GM12878 (cell line): Measurements from ENCODE around the gene BCKDK. TPM values are rescaled to one million over a fixed set of nuclear protein-coding genes. Genes with fewer than 3 reads are reported as not detected.

Source experiments
- ATAC-seq: fragments of 200-7000 bp; cut with Tn5 transposase; 3 replicates; pipeline ENCODE4 v1.9.1; 2020; ENCODE audit warnings: mild to moderate bottlenecking, moderate library complexity
- BruUV-seq: library from RNA; stranded (reverse); fragments of 400-500 nt; replicated peaks from 2 replicates; lab custom pipeline; 2021; lab: Mats Ljungman, UMichigan
- CTCF ChIA-PET: fragments of 300-600 bp; sonication (Branson Sonifier 250); formaldehyde crosslinking; extraction: SDS; loops from one replicate; lab custom pipeline; 2021; ENCODE audit warnings: inconsistent platforms; lab: Yijun Ruan, JAX
- POLR2A ChIA-PET: fragments of 350-600 bp; formaldehyde crosslinking; extraction: SDS; loops from one replicate; lab custom pipeline; 2021; ENCODE audit warnings: inconsistent platforms; lab: Charles Lee
- RAD21 ChIA-PET: fragments of 300-600 bp; sonication (Branson Sonifier 250); formaldehyde crosslinking; loops from one replicate; lab custom pipeline; 2023; ENCODE audit warnings: antibody characterized with exemption; ENCODE audit not compliant: unreplicated experiment; lab: Charles Lee
- SMC1A ChIA-PET: fragments of 300-600 bp; sonication (Branson Sonifier 250); formaldehyde crosslinking; loops from one replicate; lab custom pipeline; 2023; ENCODE audit not compliant: unreplicated experiment, uncharacterized antibody; lab: Charles Lee
- DNase-seq: peaks from one replicate; pipeline ENCODE4 v3.0.0-alpha.2; 2011; ENCODE audit warnings: low read depth, low spot score
- FAIRE-seq: peaks from 3 replicates; lab custom pipeline; 2011; peaks lifted over from hg19 to GRCh38; lab: Jason Lieb, UNC
- H2AFZ ChIP-seq: 2 replicates; pipeline ENCODE4 v1.6.0; 2011; ENCODE audit warnings: low read depth, low read length, control low read depth; ENCODE audit not compliant: control insufficient read depth
- H3K27ac ChIP-seq: 2 replicates; pipeline ENCODE4 v1.5.1; 2011; ENCODE audit warnings: control low read depth; ENCODE audit not compliant: control insufficient read depth, insufficient read depth
- H3K27me3 ChIP-seq, 2 experiments: replicated peaks in 1 of 2; 2 replicates each; pipeline versions ENCODE4 v1.6.0 to v1.6.1; 2011; ENCODE audit warnings: low read length in 1 of 2; ENCODE audit not compliant: control insufficient read depth in 2 of 2, insufficient read depth in 2 of 2
- H3K36me3 ChIP-seq, 2 experiments: 2 replicates each; pipeline ENCODE4 v1.5.1; 2011; ENCODE audit warnings: low read length in 1 of 2; ENCODE audit not compliant: control insufficient read depth in 2 of 2, insufficient read depth in 2 of 2
- H3K4me1 ChIP-seq: 2 replicates; pipeline ENCODE4 v1.6.1; 2011; ENCODE audit warnings: mild to moderate bottlenecking, low read length, moderate library complexity, mixed read lengths; ENCODE audit not compliant: control insufficient read depth, insufficient read depth
- H3K4me2 ChIP-seq: 2 replicates; pipeline ENCODE4 v1.6.0; 2011; ENCODE audit warnings: control low read depth; ENCODE audit not compliant: control insufficient read depth, insufficient read depth
- H3K4me3 ChIP-seq: fragments of 200-600 bp; sonication (generic); 2 replicates; pipeline ENCODE4 v1.5.1; 2016
- H3K79me2 ChIP-seq: 2 replicates; pipeline ENCODE4 v1.6.0; 2011; ENCODE audit warnings: low read length; ENCODE audit not compliant: control insufficient read depth, insufficient read depth
- H3K9ac ChIP-seq: 2 replicates; pipeline ENCODE4 v1.8.0; 2011; ENCODE audit warnings: low read length, control low read depth, mixed read lengths; ENCODE audit not compliant: control insufficient read depth, insufficient read depth
- H3K9me3 ChIP-seq: replicated peaks from 3 replicates; pipeline ENCODE4 v1.5.1; 2011; ENCODE audit warnings: mild to moderate bottlenecking, low read length; ENCODE audit not compliant: control insufficient read depth, insufficient read depth
- H4K20me1 ChIP-seq: 2 replicates; pipeline ENCODE4 v1.6.0; 2011; ENCODE audit not compliant: control insufficient read depth, insufficient read depth
- ATF7 ChIP-seq: fragments of 450-650 bp; IDR thresholded peaks from 2 replicates; pipeline ENCODE4 v1.6.1; 2016; ENCODE audit warnings: low read depth, mild to moderate bottlenecking
- ESRRA ChIP-seq: IDR thresholded peaks from 2 replicates; pipeline ENCODE4 v1.6.1; 2012; ENCODE audit warnings: mild to moderate bottlenecking, low read length, improper control_type of control experiment
- ETV6 ChIP-seq, 2 experiments: fragments of 450-650 bp in 1 of 2; IDR thresholded peaks in 1 of 2; conservative IDR thresholded peaks in 1 of 2; 2 replicates each; pipeline ENCODE4 v1.6.1; 2014; ENCODE audit warnings: antibody characterized with exemption in 1 of 2, borderline replicate concordance in 1 of 2, low read depth in 1 of 2, mild to moderate bottlenecking in 1 of 2, moderate library complexity in 1 of 2
- IKZF2 ChIP-seq, 2 experiments: fragments of 450-650 bp; IDR thresholded peaks; 2 replicates each; pipeline ENCODE4 v1.6.1; 2017; ENCODE audit warnings: mild to moderate bottlenecking in 2 of 2, moderate library complexity in 2 of 2
- KLF5 ChIP-seq: fragments of 450-650 bp; IDR thresholded peaks from 2 replicates; pipeline ENCODE4 v1.6.1; 2014; ENCODE audit warnings: mild to moderate bottlenecking; ENCODE audit not compliant: partially characterized antibody
- MEF2B ChIP-seq: fragments of 450-650 bp; IDR thresholded peaks from 2 replicates; pipeline ENCODE4 v1.6.1; 2018; ENCODE audit warnings: mild to moderate bottlenecking, moderate library complexity; ENCODE audit not compliant: partially characterized antibody, poor library complexity, severe bottlenecking
- NBN ChIP-seq: fragments of 450-650 bp; IDR thresholded peaks from 2 replicates; pipeline ENCODE4 v1.6.1; 2016
- NFIC ChIP-seq: IDR thresholded peaks from 2 replicates; pipeline ENCODE4 v1.6.1; 2012; ENCODE audit warnings: low read depth, mild to moderate bottlenecking, inconsistent platforms, low read length, moderate library complexity
- POLR2AphosphoS2 ChIP-seq: IDR thresholded peaks from 2 replicates; pipeline ENCODE4 v1.6.1; 2011; ENCODE audit warnings: low read depth, mild to moderate bottlenecking, low read length, improper control_type of control experiment, moderate library complexity
- POLR2AphosphoS5 ChIP-seq: IDR thresholded peaks from 2 replicates; pipeline ENCODE4 v1.6.1; 2011; ENCODE audit warnings: mild to moderate bottlenecking, low read length, inconsistent platforms
- SREBF1 ChIP-seq: IDR thresholded peaks from 2 replicates; pipeline ENCODE4 v1.6.1; 2012; ENCODE audit warnings: mild to moderate bottlenecking, low read length
- TAF1 ChIP-seq: IDR thresholded peaks from 2 replicates; pipeline ENCODE4 v1.6.1; 2011; ENCODE audit warnings: mild to moderate bottlenecking, low read depth, low read length, borderline replicate concordance
- TCF12 ChIP-seq: IDR thresholded peaks from 2 replicates; pipeline ENCODE4 v1.6.1; 2011; ENCODE audit warnings: low read depth, mild to moderate bottlenecking, low read length
- WGBS: methylation state at CpG from one replicate; pipeline ENCODE4 v1.1.6; 2016; ENCODE audit warnings: low lambda C conversion rate; ENCODE audit not compliant: insufficient replicate concordance, insufficient coverage; ENCODE audit errors: missing lambda C conversion rate; 5-methylcytosine and 5-hydroxymethylcytosine counted together
- in situ Hi-C: fragments of 300-500 bp; cut with MboI; formaldehyde crosslinking; loops from 9 replicates; pipeline ENCODE4 v1.14.3; 2018; ENCODE audit warnings: mixed read lengths
- intact Hi-C: fragments of 100-400 bp; cut with micrococcal nuclease; formaldehyde crosslinking; loops from one replicate; pipeline ENCODE4 v1.14.2; 2022; ENCODE audit not compliant: unreplicated experiment
- polyA plus RNA-seq, 11 experiments: library from polyadenylated mRNA; depleted of rRNA in 4 of 11; unstranded in 6 of 11; stranded (reverse) in 5 of 11; fragments of >200 nt; fragmentation: Nextera tagmentation in 4 of 11; fragmentation: Illumina TruSeq in 1 of 11; extraction: Ambion mirVana in 4 of 11; extraction: Trizol in 1 of 11; gene quantifications; 1 replicate in 1 of 11; 2 replicates in 10 of 11; pipeline versions ENCODE4 v1.2.1 to v1.2.3, GENCODE V29; 2011 to 2016; ENCODE audit warnings: inconsistent platforms in 2 of 11, missing spikeins in 2 of 11, low read depth in 1 of 11
- total RNA-seq, 4 experiments: library from RNA; depleted of rRNA in 3 of 4; stranded (reverse); fragments of >200 nt in 3 of 4; fragmentation: Illumina TruSeq in 1 of 4; extraction: Trizol in 1 of 4; gene quantifications; 2 replicates each; pipeline versions ENCODE4 v1.2.1 to v1.2.3, GENCODE V29; 2013 to 2021
- TF ChIP-seq, protein P1 (sequence below): fragments of 450-650 bp; IDR thresholded peaks from 2 replicates; pipeline ENCODE4 v1.6.1; 2018; ENCODE audit warnings: mild to moderate bottlenecking, low read depth, moderate library complexity; ENCODE audit not compliant: partially characterized antibody
- TF ChIP-seq, protein P2 (sequence below): IDR thresholded peaks from 2 replicates; pipeline ENCODE4 v1.6.1; 2011; ENCODE audit warnings: mild to moderate bottlenecking, low read depth, low read length, moderate library complexity; ENCODE audit not compliant: insufficient replicate concordance

BCKDK gene
- total and polyA plus RNA-seq, 10 of the 15 experiments (the other 5 are each of a cell fraction or from before 2014, with no cell fraction given): 0.68 to 56.6 (median 32.8) TPM

DNA sequence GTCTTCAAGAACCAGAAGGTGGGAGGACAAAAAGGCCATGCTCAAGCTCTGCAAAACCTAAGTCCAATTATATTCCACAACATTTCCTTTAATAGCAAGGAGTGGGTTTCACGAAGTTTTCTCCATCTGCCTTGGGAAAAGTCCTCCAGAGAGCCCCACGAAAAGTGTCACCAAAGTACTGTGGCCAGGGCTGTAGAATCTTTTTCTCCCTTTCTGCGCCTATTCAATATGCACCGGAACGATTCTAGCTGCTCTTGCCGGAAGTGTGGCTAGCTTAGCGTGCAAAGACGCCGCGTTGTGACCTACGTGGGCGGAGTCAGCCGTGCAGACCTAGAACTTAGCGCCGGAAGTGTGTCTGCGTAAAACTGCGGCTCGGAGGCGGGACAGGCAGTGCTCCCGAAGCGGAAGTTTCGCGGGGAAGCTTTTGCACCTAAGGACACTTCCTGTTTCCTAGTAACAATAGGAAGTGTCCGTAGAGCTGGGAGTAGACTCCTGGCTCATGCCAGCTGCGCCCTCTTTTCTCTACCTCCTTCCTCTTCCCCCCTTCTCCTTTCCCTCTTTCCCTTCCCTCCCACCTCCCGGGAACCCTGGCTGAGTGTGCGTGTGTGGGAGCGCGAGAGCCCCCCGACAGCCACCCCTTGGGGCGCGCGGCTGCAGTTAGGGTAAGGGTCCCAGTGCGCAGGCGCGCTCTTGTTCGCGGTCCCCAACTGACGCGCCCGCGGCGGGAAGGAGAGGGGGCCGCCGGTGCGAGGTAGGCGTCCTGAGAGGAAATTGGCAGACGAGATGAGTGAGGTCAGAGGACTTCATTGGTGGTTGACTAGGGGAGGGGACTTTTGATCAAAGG is 34.0 kb upstream of the BCKDK start, which contains the start of the genes ZNF646 and ZNF668:
TSS of gene ZNF646 (plus strand) at position 453 of the 844 bp plus-strand sequence. CDS start 1,903 bp downstream, outside the sequence.
TSS of gene ZNF668 (minus strand) at position 271 of the 844 bp plus-strand sequence. CDS start 9,781 bp downstream, outside the sequence.
- Histone ChIP-seq H3K27me3 (no peaks in the 10 kb centered on the region), H3K27ac (peak within 1 kb of the TSS; percentile 89), H3K79me2 (peaks cover 47% of the 10 kb centered on the region), H3K4me2 (peak within 1 kb of the TSS; percentile 82), H2AFZ (peak within 1 kb of the TSS; percentile 74), H3K36me3 (peaks cover 8 to 14% of the 10 kb centered on the region in 2 experiments; a peak in 3 of 4 replicates), H3K4me3 (peak within 1 kb of the TSS; percentile 86), H3K4me1 (peaks cover 3% of the 10 kb centered on the region; the same call in 1 of the 2 replicates), H3K9ac (peak within 1 kb of the TSS; percentile 90), H4K20me1 (no peaks in the 10 kb centered on the region), H3K9me3 (no peaks in the 10 kb centered on the region)
- BruUV-seq: no TSS peak
- under 1% methylated on average over 48 of the region's 48 CpGs for WGBS
- FAIRE-seq: peak; percentile 99
- CTCF ChIA-PET: interaction anchor here (0.8 to 2.4 kb wide), 12 partner anchors 18 to 795 kb away, joined by 3 to 15 read pairs (median 4); partner anchors contain the start of gene HSD3B7
- in situ Hi-C loops (no loop called here), intact Hi-C loops (loop anchor here (1.0 to 10.0 kb wide), 4 partner anchors 20 to 79 kb away; partner anchors contain the start of genes STX4 and VKORC1)
- ATAC-seq: peak; percentile 84
- RAD21 ChIA-PET: interaction anchor here (0.6 to 1.9 kb wide), 15 partner anchors 18 to 795 kb away, joined by 3 to 16 read pairs (median 7); partner anchors contain the start of genes ARMC5, FUS, HSD3B7 and KAT8
- SMC1A ChIA-PET: interaction anchor here (0.8 to 2.8 kb wide), 10 partner anchors 18 to 386 kb away, joined by 3 to 10 read pairs (median 6); partner anchors contain the start of genes FUS, HSD3B7, ITGAX and KAT8
- POLR2A ChIA-PET: interaction anchor here (0.5 to 4.2 kb wide), 15 partner anchors 9 to 384 kb away, joined by 3 to 21 read pairs (median 5); partner anchors contain the start of genes ARMC5, BCKDK, KAT8 and SETD1A
- peak; percentile 96 for DNase-seq
- TF ChIP-seq ESRRA (no peak), TCF12 (peak; percentile 71; the same call in 1 of the 2 replicates), POLR2AphosphoS2 (peak; percentile 94), SREBF1 (peak; percentile 69), IKZF2 (IDR thresholded peaks at IDR 0.05) (peak; percentile 8; a peak in 1 of 4 replicates), TAF1 (peak; percentile 67; the same call in 1 of the 2 replicates), NFIC (no peak), ETV6 (conservative IDR thresholded peaks at IDR 0.05 in 1 of 2, IDR thresholded peaks at IDR 0.05 in 1 of 2; ENCODE audit: borderline replicate concordance in 1 of 2, low read depth in 1 of 2) (peak in 1 of 2 experiments; percentile 93; a peak in 2 of 4 replicates), KLF5 (peak; percentile 52), POLR2AphosphoS5 (peak; percentile 84), ATF7 (0 out of 2 replicates have a peak, but pooled peaks have one; percentile 29), MEF2B (no peak), NBN (peak; percentile 87)
- TF ChIP-seq, protein P1, sequence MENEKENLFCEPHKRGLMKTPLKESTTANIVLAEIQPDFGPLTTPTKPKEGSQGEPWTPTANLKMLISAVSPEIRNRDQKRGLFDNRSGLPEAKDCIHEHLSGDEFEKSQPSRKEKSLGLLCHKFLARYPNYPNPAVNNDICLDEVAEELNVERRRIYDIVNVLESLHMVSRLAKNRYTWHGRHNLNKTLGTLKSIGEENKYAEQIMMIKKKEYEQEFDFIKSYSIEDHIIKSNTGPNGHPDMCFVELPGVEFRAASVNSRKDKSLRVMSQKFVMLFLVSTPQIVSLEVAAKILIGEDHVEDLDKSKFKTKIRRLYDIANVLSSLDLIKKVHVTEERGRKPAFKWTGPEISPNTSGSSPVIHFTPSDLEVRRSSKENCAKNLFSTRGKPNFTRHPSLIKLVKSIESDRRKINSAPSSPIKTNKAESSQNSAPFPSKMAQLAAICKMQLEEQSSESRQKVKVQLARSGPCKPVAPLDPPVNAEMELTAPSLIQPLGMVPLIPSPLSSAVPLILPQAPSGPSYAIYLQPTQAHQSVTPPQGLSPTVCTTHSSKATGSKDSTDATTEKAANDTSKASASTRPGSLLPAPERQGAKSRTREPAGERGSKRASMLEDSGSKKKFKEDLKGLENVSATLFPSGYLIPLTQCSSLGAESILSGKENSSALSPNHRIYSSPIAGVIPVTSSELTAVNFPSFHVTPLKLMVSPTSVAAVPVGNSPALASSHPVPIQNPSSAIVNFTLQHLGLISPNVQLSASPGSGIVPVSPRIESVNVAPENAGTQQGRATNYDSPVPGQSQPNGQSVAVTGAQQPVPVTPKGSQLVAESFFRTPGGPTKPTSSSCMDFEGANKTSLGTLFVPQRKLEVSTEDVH: peak; percentile 97
- TF ChIP-seq, protein P2, sequence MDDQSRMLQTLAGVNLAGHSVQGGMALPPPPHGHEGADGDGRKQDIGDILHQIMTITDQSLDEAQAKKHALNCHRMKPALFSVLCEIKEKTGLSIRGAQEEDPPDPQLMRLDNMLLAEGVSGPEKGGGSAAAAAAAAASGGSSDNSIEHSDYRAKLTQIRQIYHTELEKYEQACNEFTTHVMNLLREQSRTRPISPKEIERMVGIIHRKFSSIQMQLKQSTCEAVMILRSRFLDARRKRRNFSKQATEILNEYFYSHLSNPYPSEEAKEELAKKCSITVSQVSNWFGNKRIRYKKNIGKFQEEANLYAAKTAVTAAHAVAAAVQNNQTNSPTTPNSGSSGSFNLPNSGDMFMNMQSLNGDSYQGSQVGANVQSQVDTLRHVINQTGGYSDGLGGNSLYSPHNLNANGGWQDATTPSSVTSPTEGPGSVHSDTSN: no peak
